Measurements from ENCODE around the gene SPATA6L. TPM values are rescaled to one million over a fixed set of nuclear protein-coding genes. Genes with fewer than 3 reads are reported as not detected.

The SPATA6L gene
- total and polyA plus RNA-seq, 9 of the 15 experiments (the other 6 are each of a cell fraction or from before 2014, with no cell fraction given): 0.03 to 1.00 (median 0.08) TPM; not detected in 4

DNA sequence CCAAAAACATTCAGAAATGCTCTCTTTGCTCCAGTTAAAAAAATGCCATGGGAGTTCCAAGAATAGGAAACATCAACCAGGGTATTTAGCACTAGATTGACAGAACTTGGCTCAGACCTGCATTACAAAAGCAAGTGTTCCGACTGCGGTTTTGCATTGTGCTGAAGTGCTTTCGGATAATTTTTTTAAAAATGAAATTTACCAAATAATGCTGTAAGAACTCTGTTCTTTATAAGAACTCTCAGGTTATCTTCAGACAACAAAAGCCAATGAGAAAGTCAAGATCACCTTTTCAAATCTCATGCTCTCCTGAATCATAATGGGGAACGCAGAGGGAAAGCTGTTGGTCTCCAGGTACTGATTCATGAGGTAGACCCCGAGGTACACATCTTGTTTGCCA, 4.7 kb downstream of the SPATA6L start:
- 0% methylated on average over 4 of the region's 5 CpGs for WGBS (ENCODE audit: insufficient coverage, low coverage, missing lambda C conversion rate)
- no TSS peak for BruUV-seq (replicated peaks)

More for the DNA sequence above, 4.7 kb downstream of the SPATA6L start:
- no peaks in the 10 kb centered on the region for H3K9me3 ChIP-seq (replicated peaks; ENCODE audit: control insufficient read depth, insufficient read depth, low read depth, low read length)
- DNase-seq (ENCODE audit: extremely low read depth in 1 of 4, low spot score in 3 of 4) (no peak), ATAC-seq (no peak), FAIRE-seq (no peak)
- TF ChIP-seq PCBP2 (IDR thresholded peaks at IDR 0.05; ENCODE audit: low read depth, low read length, poor library complexity, severe bottlenecking): no peak
- TF ChIP-seq ZNF507 (tag; conservative IDR thresholded peaks at IDR 0.05): no peak
- TF ChIP-seq GABPB1 (CRISPR knock-in tag; IDR thresholded peaks at IDR 0.05): no peak
- no peak for TF ChIP-seq RAD21 (CRISPR knock-in tag; conservative IDR thresholded peaks at IDR 0.05 in 1 of 2, IDR thresholded peaks at IDR 0.05 in 1 of 2)
- TF ChIP-seq ARID2 (IDR thresholded peaks at IDR 0.05): no peak
- no peak for TF ChIP-seq YY1 (IDR thresholded peaks at IDR 0.05; ENCODE audit: borderline replicate concordance in 1 of 3, control insufficient read depth in 1 of 3, extremely low read depth in 1 of 3, insufficient read depth in 3 of 3, insufficient read length in 1 of 3, insufficient replicate concordance in 2 of 3, low read depth in 1 of 3, low read length in 2 of 3)
- TF ChIP-seq MEF2D (tag; conservative IDR thresholded peaks at IDR 0.05; ENCODE audit: low read depth): no peak
- TF ChIP-seq MITF (IDR thresholded peaks at IDR 0.05): no peak
- TF ChIP-seq ZNF707 (CRISPR knock-in tag; conservative IDR thresholded peaks at IDR 0.05): no peak
- TF ChIP-seq FIP1L1 (IDR thresholded peaks at IDR 0.05; ENCODE audit: low read depth, low read length, poor library complexity, severe bottlenecking): no peak
- no peak for TF ChIP-seq IFI16 (CRISPR knock-in tag; IDR thresholded peaks at IDR 0.05)
- TF ChIP-seq HDAC2 (IDR thresholded peaks at IDR 0.05): no peak
- no peak for TF ChIP-seq AFF4 (CRISPR knock-in tag; IDR thresholded peaks at IDR 0.05)
- no peak overlapping the region for H3K27ac ChIP-seq (ENCODE audit: extremely low read depth, low read depth, low read length)
- ChIA-PET CTCF (ENCODE audit: low intra/inter-chr PET ratio) (no interaction called here), POLR2A (no interaction called here)
- H3K4me2 ChIP-seq (ENCODE audit: insufficient read depth, low read length): 0 out of 2 replicates have a peak overlapping the region, but pooled peaks have one; percentile 90
- intact Hi-C loops (cut with micrococcal nuclease): loop anchor here (2.0 to 5.0 kb wide), 2 partner anchors 79 to 326 kb away; partner anchors contain the start of genes AK3 and JAK2
- H4K20me1 ChIP-seq (replicated peaks; ENCODE audit: control insufficient read depth, insufficient read depth, low read length): no peaks in the 10 kb centered on the region
- in situ Hi-C loops (cut with MboI): no loop called here
- H3K4me1 ChIP-seq (replicated peaks in 1 of 2; ENCODE audit: control insufficient read depth in 2 of 2, insufficient read depth in 2 of 2, low read length in 2 of 2): peaks cover 10 to 19% of the 10 kb centered on the region in 2 experiments; a peak in 4 of 5 replicates
- H3K4me3 ChIP-seq: no peak overlapping the region
- peaks cover 14% of the 10 kb centered on the region for H3K79me2 ChIP-seq (ENCODE audit: control insufficient read depth, insufficient read depth, low read length)
- no peaks in the 10 kb centered on the region for H3K9me1 ChIP-seq (ENCODE audit: control insufficient read depth, insufficient read depth, low read length)
- no peak overlapping the region for H3K9ac ChIP-seq (ENCODE audit: insufficient read depth in 1 of 2, low read depth in 2 of 2, low read length in 2 of 2)
- H2AFZ ChIP-seq (ENCODE audit: low read depth, low read length): peak overlapping the region; percentile 91; the same call in 1 of the 2 replicates
- H3K27me3 ChIP-seq (ENCODE audit: control insufficient read depth in 2 of 2, insufficient read depth in 2 of 2, low read length in 2 of 2): no peaks in the 10 kb centered on the region
- H3K36me3 ChIP-seq (ENCODE audit: control insufficient read depth, insufficient read depth, low read length): no peaks in the 10 kb centered on the region

All from K562 (cell line).